Measurements from ENCODE around the gene SLC1A3. TPM values are rescaled to one million over a fixed set of nuclear protein-coding genes. Genes with fewer than 3 reads are reported as not detected.

Gene SLC1A3
- total RNA-seq, 4 donors from 2014 or later, result 2.3 to 15.8 (median 9.9) TPM

DNA sequence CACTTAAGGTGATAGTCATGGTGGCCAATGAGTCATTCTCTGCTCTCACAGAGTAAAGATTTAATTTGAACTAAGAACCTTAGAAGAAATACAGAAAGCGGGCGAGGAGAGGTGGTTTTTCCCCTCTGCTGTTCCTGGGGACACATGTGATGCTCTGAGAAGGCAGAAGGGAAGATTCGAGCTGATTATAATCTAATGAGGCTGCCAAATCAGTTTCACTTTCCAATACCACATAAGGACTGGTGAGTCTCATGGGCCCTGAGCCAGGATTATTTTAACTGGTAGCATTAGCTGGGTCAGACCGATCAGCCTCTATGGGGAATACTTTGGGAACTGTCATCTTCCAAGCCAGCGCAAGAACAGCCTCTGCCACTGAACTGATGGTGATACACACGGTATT lies 116.5 kb downstream of the SLC1A3 start:
- TF ChIP-seq, protein P1, sequence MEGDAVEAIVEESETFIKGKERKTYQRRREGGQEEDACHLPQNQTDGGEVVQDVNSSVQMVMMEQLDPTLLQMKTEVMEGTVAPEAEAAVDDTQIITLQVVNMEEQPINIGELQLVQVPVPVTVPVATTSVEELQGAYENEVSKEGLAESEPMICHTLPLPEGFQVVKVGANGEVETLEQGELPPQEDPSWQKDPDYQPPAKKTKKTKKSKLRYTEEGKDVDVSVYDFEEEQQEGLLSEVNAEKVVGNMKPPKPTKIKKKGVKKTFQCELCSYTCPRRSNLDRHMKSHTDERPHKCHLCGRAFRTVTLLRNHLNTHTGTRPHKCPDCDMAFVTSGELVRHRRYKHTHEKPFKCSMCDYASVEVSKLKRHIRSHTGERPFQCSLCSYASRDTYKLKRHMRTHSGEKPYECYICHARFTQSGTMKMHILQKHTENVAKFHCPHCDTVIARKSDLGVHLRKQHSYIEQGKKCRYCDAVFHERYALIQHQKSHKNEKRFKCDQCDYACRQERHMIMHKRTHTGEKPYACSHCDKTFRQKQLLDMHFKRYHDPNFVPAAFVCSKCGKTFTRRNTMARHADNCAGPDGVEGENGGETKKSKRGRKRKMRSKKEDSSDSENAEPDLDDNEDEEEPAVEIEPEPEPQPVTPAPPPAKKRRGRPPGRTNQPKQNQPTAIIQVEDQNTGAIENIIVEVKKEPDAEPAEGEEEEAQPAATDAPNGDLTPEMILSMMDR (IDR thresholded peaks at IDR 0.05), result no peak
- no peak for TF ChIP-seq POLR2A (IDR thresholded peaks at IDR 0.05)
- H3K4me1 ChIP-seq, result no peaks in the 10 kb centered on the region
- no peak for DNase-seq
- no peaks in the 10 kb centered on the region for H3K36me3 ChIP-seq
- no peak overlapping the region for H3K4me3 ChIP-seq
- H3K27ac ChIP-seq, result no peak overlapping the region
- no peaks in the 10 kb centered on the region for H3K27me3 ChIP-seq
- intact Hi-C loops (cut with DNase I; ENCODE audit: low total_unique reads), result no loop called here
- H3K9me3 ChIP-seq, result no peaks in the 10 kb centered on the region

GRCh38 chr5:36723912-36724311 lies 117.5 kb downstream of the SLC1A3 start:
- DNase-seq, result no peak
- H3K27ac ChIP-seq, result no peak overlapping the region
- H3K27me3 ChIP-seq, result no peaks in the 10 kb centered on the region
- no peaks in the 10 kb centered on the region for H3K4me1 ChIP-seq
- no peak overlapping the region for H3K4me3 ChIP-seq
- intact Hi-C loops (cut with DNase I; ENCODE audit: low total_unique reads), result no loop called here
- H3K36me3 ChIP-seq, result no peaks in the 10 kb centered on the region
- no peak for TF ChIP-seq POLR2A (IDR thresholded peaks at IDR 0.05)
- TF ChIP-seq, protein P1 (IDR thresholded peaks at IDR 0.05), result no peak
- no peaks in the 10 kb centered on the region for H3K9me3 ChIP-seq

- intact Hi-C loops (cut with DNase I; ENCODE audit: low total_unique reads), result no loop called here
- no peaks in the 10 kb centered on the region for H3K36me3 ChIP-seq
- TF ChIP-seq POLR2A (IDR thresholded peaks at IDR 0.05), result no peak
- TF ChIP-seq, protein P1 (IDR thresholded peaks at IDR 0.05), result no peak
- H3K9me3 ChIP-seq, result no peaks in the 10 kb centered on the region
- DNase-seq, result no peak
- H3K27me3 ChIP-seq, result no peaks in the 10 kb centered on the region
- no peak overlapping the region for H3K27ac ChIP-seq
- H3K4me3 ChIP-seq, result no peak overlapping the region
- H3K4me1 ChIP-seq, result no peaks in the 10 kb centered on the region
Measured at GRCh38 chr5:36724467-36725332, 118.3 kb downstream of the SLC1A3 start.

DNA sequence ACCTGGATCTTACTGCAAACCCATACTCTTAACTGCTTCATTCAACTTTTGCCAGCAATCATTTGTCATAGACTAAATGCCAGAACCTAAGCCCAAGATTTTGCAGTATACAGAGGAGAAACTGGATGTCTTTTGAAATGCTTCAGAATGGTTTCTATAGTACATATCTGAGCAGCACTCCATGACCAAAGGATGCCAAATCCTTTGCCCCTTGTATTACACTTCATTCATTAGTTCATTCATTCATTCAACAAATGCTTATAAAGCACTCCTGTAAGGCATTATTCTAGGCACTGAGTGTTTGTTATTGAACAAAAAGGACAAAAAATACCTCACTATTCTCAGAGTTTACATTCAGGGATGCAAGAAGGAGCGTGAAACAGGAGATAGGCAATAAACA lies 119.9 kb downstream of the SLC1A3 start:
- Histone ChIP-seq H3K9me3 (no peaks in the 10 kb centered on the region), H3K4me1 (no peaks in the 10 kb centered on the region), H3K4me3 (no peak overlapping the region), H3K27me3 (no peaks in the 10 kb centered on the region), H3K27ac (no peak overlapping the region), H3K36me3 (no peaks in the 10 kb centered on the region)
- intact Hi-C loops (cut with DNase I; ENCODE audit: low total_unique reads), result no loop called here
- TF ChIP-seq, protein P1 (IDR thresholded peaks at IDR 0.05), result no peak
- no peak for TF ChIP-seq POLR2A (IDR thresholded peaks at IDR 0.05)
- no peak for DNase-seq

DNA sequence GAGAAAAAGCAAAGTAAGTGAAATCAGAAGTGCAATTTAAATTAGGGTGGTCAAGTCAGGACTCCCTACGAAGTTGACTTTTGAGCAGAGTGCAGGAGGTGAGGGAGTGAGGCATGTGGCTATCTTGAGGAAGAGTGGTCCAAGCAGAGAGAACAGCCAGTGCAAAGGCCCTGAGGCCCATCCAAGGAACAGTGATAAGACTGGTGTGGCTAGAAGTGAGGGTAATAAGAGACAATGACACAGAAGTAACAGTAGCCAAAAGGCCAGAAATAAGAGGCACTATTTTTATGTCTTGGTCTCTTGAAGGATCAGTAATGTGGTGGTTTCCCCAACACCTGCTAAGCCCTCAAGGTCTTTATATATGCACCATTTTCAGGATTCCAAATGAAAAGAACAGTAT lies 120.4 kb downstream of the SLC1A3 start:
- TF ChIP-seq, protein P1 (IDR thresholded peaks at IDR 0.05), result no peak
- TF ChIP-seq POLR2A (IDR thresholded peaks at IDR 0.05), result no peak
- H3K36me3 ChIP-seq, result no peaks in the 10 kb centered on the region
- no peaks in the 10 kb centered on the region for H3K27me3 ChIP-seq
- no peak overlapping the region for H3K4me3 ChIP-seq
- intact Hi-C loops (cut with DNase I; ENCODE audit: low total_unique reads), result no loop called here
- no peak for DNase-seq
- H3K4me1 ChIP-seq, result no peaks in the 10 kb centered on the region
- H3K27ac ChIP-seq, result no peak overlapping the region
- no peaks in the 10 kb centered on the region for H3K9me3 ChIP-seq

All from uterus (tissue), 4 donors.